Stimulated activated CD8-positive, alpha-beta memory T cell treated with anti-CD3 and anti-CD28 coated beads, Interleukin-15, amount 100 ng/mL, for 4 hours (primary cell): ENCODE measurements around the gene SLC5A2.
A peak's percentile ranks its signal among the peaks of the same experiment; 100 is the strongest.

ENCODE experiments used
- DNase-seq, 2 donors: peaks; one replicate each; pipeline ENCODE4 v3.0.0-alpha.2; 2020; ENCODE audit warnings: low read depth in 2 of 2

Gene SLC5A2

DNA sequence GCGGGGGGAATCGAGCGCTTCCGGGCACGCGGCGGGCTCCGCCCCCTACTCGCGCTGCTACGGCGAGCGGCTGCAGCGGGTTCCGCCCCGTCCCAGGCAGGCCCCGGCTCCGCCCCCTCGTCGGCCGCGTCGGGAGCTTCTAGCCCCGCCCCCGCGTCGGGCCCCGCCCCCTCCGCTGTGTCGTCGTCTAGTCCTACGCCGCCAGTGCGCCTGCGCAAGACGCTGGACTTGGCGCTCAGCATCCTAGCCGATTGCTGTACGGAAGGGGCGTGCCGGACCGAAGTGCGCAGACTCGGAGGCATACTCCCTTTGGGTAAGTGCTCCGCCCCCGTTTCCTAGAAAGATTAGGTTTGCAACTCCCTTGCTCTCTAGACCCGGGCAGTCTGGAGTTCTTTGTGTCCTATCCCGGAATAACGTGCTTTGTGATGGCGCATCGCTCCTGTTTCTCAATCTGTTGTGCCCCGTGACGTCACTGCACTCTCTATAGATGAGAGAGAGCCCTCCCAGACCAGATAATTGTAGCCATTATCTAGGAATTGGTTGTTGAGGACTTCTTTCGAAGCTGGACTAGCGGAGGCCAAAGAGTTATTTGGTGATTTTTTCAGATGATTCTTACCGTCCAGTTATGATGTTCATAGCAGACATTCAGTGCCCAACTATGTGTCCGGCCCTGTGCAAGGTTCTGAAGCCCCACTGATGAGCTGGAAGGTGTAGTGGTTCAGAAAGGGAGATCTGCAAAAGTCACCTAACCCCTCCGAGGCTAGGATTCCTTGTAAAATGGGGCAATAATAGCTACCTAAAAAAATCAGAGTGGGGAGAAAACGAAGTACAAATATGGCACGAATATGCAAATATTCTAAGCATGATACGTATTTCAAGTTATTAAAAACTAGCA lies 23.0 kb upstream of the SLC5A2 start:
- peak; percentile 100 for DNase-seq

DNA sequence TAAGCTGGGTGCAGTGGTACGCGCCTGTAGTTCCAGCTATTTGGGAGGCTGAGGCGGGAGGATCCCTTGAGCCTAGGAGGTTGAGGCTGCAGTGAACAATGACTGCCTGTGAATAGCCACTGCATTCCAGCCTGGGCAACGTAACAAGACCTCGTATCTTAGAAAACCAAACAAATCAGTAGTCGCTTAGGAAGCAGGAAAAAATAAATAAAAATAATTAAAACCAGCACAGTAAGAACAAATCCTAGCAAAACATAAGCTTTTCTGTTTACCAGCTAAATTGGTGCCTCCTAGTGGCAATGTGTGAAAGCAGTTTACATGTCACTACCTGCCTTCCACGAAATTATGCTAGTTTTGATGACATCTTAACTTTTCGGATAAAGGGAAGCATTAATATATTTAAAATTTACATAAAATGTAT lies 22.3 kb upstream of the SLC5A2 start:
- no peak for DNase-seq

DNA sequence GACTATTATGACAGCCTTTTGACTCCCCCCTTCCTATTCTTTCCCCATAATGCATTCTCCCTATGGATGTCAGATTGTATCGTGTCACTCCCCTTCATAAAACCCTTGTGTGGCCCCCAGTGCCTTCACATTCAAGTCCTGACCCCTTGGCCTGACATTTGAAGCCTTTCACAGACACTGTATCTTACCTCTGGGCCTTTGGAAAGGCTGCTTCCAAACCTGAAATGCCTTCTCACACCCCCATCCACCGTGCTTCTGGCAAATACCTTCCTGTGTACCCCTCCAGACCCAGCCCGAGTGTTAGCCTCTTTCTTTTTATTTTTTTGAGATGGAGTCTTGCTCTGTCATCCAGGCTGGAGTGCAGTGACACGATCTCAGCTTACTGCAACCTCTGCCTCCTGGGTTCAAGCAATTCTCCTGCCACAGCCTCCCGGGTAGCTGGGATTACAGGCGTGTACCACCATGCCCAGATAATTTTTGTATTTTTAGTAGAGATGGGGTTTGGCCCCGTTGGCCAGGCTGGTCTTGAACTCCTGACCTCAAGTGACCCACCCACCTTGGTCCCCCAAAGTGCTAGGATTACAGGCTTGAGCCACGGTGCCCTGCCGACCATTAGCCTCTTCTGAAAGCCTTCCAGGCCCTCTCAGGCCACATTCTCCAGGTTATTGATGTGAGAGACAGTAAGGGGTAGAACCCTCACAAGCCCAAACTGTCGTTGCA lies 21.6 kb upstream of the SLC5A2 start:
- DNase-seq = no peak

DNA sequence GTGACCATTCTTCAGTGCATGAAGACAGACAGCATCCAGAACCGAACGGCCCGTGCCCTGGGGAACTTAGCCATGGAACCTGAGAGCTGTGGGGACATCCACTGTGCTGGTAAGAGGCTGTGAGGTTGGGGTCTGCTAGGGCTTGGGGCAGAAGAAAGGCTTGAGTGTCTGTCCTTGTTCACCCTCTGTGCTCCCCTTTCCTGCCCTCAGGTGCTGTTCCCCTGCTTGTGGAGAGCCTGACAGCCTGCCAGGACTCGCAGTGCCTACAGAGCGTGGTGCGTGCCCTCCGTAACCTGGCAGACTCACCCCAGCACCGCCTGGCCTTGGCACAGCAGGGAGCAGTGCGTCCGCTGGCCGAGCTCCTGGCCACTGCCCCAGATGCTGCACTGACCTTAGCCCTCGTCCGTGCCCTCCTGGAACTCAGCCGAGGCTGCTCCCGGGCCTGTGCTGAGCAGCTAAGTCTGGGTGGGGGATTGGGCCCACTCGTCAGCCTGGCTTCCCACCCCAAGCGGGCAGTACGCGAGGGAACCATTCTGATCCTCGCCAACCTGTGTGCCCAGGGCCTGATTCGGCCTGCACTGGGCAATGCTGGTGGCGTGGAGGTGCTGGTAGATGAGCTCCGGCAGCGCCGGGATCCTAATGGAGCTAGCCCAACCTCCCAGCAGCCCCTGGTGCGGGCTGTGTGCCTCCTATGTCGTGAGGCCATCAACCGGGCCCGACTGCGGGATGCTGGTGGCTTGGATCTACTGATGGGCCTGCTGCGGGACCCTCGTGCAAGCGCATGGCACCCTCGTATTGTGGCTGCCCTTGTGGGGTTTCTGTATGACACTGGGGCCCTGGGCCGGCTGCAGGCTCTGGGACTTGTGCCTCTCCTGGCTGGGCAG lies 20.8 kb upstream of the SLC5A2 start:
- DNase-seq = no peak

DNA sequence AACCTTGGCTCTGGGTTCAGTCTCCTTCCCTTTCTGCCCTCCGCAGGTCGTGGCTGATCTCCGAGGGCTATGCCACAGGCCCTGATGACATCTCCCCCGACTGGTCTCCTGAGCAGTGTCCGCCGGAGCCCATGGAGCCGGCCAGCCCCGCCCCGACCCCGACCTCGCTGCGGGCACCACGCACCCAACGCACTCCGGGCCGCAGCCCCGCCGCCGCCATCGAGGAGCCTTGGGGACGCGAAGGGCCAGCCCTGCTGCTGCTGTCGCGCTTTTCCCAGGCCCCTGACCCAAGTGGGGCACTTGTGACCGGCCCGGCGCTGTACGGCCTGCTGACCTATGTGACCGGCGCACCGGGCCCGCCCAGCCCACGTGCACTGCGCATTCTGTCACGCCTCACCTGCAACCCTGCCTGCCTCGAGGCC lies 18.6 kb upstream of the SLC5A2 start:
- DNase-seq = no peak

DNA sequence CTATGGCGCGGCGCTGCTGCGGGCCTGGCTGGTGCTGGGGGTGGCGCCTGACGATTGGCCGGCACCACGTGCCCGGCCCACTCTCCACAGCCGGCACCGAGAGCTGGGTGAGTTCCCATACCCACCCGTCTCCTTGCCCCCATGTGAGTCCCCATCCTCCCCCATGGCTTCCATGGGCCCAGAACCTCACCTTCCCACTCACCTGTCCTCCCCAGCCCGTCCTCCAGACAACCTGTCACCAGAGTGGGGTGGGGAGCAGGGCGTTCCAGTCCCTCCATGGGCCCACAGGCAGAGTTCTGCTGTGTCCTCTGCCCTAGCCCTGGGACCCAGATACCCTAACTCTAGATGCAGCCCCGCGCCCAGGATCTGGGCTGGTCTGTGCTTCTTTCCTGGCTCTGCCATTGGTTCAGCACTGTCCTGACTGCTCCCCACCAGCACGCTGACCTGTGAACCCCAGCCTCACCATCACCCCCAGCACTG lies 18.1 kb upstream of the SLC5A2 start:
- DNase-seq = no peak

DNA sequence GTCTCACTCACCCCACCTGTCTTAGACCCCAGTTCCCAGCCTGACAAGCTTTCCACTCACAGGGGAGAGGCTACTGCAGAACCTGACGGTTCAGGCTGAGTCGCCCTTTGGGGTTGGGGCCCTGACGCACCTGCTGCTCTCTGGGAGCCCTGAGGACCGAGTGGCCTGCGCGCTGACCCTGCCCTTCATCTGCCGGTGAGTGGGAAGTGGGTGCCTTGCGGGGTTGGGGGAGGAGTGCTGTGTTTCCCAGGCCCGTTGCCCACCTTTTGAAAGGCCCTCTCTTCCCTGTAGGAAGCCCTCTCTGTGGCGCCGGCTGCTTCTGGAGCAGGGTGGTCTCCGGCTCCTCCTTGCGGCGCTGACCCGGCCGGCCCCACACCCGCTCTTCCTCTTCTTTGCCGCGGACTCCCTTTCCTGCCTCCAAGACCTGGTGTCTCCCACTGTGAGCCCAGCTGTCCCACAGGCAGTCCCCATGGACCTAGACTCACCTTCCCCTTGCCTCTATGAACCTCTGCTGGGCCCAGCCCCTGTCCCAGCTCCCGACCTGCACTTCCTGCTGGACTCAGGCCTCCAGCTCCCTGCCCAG lies 17.0 kb upstream of the SLC5A2 start:
- no peak for DNase-seq

DNA sequence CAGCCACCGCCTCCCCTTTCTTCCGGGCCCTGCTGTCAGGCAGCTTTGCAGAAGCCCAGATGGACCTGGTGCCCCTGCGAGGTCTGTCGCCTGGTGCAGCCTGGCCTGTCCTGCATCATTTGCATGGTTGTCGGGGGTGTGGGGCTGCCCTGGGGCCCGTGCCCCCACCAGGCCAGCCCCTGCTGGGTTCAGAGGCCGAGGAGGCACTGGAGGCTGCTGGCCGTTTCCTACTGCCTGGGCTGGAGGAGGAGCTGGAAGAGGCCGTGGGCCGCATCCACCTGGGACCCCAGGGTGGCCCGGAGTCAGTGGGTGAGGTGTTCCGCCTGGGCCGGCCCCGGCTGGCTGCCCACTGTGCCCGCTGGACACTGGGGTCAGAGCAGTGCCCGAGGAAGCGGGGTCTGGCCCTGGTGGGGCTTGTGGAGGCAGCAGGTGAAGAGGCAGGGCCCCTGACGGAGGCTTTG lies 16.5 kb upstream of the SLC5A2 start:
- no peak for DNase-seq

DNA sequence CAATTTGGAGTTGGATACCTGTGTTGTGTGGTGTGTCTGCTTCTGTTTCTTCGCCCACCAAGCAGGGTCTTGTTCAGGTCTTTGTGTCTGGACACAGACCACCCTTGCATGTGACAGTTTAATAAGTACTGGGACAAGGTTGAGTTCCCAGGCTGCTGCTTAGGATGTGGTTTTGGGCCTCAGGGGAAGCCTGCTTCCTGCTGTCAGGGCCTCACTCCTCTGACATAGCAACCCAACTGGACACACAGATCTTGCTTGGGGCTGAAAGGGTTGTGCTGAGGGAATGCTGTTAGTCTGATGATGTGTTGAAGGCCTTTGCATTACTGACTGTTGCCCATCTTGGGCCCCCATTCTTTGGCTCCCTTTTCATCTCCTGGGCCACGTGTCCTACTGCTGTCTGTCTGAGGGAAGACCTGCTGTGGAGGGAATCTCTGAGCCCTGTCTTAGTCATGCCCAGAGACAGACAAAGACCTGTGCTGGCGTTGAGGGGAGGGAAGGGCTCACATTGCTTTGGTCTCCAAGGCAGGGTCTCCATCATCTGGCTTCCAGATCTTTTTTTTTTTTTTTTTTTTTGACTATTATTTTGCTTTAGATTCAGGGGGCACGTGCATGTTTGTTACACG lies 15.7 kb upstream of the SLC5A2 start:
- no peak for DNase-seq

DNA sequence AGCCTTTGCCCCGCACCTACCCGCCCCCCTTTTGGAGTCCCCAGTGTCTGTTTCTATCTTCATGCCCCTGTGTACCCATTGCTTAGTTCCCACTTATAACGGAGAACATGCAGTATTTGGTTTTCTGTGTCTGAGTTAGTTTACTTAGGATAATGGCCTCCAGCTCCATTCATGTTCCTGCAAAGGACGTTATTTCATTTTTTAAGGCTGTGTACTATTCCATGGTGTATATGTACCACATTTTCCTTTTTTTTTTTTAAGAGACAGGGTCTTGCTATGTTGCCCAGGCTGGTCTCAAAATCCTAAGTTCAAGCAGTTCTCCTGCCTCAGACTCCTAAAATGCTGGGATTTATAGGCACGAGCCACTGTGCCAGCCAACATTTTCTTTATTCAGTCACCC lies 15.1 kb upstream of the SLC5A2 start:
- DNase-seq = no peak

DNA sequence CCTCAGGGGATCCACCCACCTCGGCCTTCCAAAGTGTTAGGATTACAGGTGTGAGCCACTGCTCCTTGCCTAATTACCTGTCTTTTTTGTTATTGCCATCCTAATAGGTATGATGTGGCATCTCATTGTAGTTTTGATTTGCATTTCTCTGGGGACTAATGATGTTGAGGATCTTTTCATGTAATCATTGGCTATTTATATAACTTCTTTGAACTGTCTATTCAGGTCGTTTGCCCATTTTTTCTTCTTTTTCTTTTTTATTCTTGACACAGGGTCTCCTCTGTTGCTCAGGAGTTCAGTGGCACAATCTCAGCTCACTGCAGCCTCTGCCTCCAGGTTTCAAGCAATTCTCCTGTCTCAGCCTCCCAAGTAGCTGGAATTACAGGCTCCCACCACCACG lies 12.3 kb upstream of the SLC5A2 start:
- DNase-seq = no peak

DNA sequence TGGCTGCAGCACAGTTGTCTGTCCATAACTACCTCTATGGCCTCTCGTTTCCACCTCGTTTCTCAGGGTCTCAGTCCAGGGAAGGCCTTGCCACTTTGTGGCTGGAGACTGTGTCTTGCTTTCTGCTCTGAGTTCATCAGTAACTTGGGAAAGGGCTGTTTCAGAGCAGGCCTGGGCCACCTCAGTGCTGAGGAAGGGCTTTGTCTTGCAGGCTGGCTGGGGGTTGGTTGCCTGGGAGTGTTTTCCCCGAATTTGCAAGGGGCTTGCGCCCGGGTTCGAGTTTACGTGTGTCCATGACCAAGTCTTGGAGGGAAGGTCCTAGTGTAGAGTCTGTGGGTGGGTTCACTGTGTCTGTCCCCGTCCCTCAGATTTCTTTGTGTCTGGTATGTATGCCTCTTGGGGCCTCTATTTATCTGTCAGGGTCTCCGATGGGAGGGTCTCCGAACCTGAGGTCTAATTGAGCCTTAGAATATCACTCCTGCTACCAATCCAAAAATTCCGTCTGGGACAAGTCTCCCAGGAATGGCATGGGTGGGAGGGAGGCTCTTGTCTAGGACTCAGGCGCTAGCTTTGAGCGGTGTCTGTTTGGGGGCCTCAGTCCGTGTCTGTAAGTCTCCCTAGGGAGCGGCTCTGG lies 11.6 kb upstream of the SLC5A2 start:
- no peak for DNase-seq

DNA sequence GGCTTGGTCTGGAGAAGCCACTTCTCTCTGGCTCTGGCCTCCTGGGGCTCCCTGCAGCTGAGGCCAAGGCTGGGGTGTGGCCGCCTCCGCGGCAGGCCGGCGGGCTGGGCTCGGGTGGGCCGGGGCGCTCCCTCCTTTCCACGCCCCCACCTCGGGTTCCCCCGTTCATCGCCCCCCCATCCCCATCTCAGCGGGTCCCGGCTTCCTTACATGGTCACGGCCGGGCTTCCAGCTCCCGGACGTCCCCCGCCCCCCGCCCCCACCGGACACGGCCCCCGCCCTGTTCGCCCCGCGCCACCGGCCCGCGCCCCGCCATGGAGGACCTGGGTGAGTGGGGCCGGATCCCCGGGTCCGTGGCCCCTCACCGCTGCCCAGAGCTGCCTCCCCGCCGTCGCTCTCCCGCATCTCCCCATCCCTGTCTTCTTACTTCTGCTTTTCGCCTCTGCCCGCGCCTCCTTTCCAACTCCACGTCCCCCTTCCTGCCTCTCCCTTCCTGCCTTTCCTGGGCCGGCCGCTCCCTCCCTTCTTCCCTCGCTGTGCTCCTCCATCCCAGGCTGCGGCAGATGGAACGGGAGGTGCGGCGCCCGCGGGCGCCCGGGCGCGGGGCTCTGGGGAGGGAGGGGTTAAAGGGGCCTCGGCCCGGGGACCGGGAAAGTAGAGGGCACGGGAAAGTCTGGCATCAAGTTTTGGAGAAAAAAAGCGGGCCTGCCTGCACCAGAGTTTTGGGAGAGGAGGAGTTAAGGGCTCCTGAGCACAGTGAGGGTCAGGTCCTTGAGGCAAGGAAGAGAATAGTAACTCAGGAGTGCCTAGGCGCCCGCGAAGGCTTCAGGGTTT lies 10.8 kb upstream of the SLC5A2 start, which contains the start of gene TGFB1I1:
Gene TGFB1I1, plus strand, starts transcription at position 278 of the 834 bp plus-strand sequence. Its CDS starts 37 bp downstream, at position 315.
- no peak for DNase-seq

DNA sequence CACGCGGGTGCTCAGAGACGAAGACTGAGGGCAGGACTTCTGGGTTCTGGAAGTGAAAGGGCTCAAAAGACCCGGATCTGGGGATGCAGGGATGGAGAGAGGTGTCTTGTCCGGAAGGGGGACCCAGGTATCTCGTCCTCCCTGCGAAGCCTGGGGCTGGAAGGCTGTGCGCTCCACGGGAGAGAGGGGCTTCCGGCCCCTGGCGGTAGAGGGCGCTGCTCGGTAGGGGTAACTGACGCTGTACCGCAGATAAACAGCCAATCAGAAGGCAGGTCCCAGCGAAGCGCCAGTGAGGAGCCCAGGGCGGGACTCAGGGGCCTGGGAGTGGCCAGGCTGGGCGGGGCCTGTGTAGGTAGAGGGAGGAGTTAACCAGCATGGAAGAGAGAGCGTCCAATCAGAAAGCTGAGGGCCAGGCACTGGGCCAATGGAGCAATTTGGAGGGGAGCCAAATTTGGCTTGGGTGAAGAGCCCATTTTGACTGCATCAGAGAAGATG lies 10.2 kb upstream of the SLC5A2 start:
- no peak for DNase-seq

DNA sequence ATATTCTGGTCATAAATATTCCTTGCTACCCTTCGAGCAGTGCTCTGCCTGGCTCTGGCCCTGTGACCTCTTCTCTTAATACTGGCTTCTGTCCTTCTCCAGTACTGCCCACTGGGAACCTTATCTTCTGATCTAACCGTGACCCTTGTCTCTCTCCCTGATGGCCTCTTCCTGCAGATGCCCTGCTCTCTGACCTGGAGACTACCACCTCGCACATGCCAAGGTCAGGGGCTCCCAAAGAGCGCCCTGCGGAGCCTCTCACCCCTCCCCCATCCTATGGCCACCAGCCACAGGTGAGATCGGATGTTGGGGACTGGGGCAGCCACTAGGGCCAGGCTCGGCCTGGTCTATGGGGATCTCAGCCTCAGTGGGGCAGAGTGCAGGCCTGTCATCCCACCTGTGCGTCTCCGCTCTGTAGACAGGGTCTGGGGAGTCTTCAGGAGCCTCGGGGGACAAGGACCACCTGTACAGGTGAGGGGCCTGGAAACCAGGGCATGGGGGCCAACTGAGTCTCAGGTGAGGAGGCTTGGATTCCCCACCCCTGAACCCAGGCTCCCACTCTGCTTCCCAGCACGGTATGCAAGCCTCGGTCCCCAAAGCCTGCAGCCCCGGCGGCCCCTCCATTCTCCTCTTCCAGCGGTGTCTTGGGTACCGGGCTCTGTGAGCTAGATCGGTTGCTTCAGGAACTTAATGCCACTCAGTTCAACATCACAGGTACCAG lies 9.5 kb upstream of the SLC5A2 start:
- no peak for DNase-seq

DNA sequence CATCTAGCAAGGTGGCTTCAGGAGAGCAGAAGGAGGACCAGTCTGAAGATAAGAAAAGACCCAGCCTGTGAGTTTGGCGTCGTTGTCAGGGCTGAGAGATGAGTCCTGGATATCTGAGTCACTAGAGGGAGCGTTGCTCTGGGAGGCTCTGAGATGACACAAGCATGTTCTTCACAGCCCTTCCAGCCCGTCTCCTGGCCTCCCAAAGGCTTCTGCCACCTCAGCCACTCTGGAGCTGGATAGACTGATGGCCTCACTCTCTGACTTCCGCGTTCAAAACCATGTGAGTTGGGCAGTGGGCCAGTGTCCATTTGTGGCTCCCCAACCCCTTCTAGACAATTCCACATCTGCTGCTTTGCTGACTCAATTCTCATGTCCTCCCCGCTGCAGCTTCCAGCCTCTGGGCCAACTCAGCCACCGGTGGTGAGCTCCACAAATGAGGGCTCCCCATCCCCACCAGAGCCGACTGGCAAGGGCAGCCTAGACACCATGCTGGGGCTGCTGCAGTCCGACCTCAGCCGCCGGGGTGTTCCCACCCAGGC lies 8.7 kb upstream of the SLC5A2 start:
- DNase-seq = no peak

DNA sequence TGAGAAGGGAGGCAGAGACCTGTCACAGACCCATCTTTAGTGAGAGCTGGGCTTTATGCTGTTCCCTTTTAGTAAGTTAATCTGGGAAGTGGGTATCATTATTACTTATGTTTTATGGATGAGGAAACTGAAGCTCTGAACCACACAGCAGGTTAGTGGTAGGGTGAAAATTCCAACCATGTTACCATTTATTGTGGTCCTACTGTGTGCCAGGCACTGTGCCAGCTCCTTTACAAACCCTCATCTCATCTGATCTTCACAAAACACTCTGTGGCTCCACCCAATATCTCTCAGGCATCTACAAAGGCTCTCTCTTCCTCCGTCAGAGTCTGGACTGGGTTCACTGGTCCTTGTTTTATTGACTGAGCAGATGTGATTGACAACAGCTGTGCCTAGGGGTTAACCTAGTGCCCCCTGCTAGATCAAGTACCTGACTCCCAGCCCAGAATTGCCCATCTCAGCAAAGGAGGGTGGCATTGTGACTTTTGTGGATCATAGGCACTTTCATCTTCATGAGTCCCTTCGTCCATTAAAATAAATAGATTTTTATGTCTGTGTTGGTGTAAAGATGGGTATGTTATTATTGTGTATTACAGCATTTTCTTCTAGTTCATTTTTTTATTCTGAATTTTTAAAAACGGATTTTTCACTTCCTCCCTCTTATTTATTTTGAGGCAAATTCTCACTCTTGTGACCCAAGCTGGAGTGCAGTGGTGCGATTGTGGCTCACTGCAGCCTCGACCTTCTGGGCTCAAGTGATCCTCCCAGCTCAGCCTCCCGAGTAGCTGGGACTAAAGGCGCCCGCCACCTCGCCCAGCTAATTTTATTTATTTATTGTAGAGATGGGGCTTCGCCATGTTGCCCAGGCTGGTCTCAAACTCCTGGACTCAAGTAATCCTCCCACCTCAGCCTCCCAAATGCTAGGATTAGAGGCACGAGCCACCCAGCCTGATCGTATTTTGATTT lies 7.9 kb upstream of the SLC5A2 start:
- no peak for DNase-seq
